ENCODE measurements around the gene CALN1. TPM values are rescaled to one million over a fixed set of nuclear protein-coding genes. Genes with fewer than 3 reads are reported as not detected.

CALN1 gene
- total and polyA plus RNA-seq, 2 of the 8 experiments (the other 6 are each of a cell fraction or from before 2014, with no cell fraction given): 6.4 to 15.2 TPM

DNA sequence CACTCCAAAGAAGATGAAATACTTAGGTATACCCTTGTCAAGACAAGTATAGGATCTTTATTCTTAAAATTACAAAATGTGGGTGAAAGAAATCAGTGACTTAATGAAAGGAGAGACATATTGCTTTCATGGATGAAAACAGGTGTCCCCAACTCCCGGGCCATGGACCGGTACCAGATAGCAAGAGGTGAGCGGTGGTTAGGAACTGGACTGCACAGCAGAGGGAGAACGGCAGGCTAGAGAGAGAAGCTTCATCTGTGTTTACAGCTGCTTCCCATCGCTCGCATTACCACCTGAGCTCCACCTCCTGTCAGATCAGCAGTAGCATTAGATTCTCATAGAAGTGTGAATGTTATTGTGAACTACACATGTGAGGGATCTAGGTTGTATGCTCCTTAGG is 408.9 kb downstream of the CALN1 start (continued):
- TF ChIP-seq, protein P1, sequence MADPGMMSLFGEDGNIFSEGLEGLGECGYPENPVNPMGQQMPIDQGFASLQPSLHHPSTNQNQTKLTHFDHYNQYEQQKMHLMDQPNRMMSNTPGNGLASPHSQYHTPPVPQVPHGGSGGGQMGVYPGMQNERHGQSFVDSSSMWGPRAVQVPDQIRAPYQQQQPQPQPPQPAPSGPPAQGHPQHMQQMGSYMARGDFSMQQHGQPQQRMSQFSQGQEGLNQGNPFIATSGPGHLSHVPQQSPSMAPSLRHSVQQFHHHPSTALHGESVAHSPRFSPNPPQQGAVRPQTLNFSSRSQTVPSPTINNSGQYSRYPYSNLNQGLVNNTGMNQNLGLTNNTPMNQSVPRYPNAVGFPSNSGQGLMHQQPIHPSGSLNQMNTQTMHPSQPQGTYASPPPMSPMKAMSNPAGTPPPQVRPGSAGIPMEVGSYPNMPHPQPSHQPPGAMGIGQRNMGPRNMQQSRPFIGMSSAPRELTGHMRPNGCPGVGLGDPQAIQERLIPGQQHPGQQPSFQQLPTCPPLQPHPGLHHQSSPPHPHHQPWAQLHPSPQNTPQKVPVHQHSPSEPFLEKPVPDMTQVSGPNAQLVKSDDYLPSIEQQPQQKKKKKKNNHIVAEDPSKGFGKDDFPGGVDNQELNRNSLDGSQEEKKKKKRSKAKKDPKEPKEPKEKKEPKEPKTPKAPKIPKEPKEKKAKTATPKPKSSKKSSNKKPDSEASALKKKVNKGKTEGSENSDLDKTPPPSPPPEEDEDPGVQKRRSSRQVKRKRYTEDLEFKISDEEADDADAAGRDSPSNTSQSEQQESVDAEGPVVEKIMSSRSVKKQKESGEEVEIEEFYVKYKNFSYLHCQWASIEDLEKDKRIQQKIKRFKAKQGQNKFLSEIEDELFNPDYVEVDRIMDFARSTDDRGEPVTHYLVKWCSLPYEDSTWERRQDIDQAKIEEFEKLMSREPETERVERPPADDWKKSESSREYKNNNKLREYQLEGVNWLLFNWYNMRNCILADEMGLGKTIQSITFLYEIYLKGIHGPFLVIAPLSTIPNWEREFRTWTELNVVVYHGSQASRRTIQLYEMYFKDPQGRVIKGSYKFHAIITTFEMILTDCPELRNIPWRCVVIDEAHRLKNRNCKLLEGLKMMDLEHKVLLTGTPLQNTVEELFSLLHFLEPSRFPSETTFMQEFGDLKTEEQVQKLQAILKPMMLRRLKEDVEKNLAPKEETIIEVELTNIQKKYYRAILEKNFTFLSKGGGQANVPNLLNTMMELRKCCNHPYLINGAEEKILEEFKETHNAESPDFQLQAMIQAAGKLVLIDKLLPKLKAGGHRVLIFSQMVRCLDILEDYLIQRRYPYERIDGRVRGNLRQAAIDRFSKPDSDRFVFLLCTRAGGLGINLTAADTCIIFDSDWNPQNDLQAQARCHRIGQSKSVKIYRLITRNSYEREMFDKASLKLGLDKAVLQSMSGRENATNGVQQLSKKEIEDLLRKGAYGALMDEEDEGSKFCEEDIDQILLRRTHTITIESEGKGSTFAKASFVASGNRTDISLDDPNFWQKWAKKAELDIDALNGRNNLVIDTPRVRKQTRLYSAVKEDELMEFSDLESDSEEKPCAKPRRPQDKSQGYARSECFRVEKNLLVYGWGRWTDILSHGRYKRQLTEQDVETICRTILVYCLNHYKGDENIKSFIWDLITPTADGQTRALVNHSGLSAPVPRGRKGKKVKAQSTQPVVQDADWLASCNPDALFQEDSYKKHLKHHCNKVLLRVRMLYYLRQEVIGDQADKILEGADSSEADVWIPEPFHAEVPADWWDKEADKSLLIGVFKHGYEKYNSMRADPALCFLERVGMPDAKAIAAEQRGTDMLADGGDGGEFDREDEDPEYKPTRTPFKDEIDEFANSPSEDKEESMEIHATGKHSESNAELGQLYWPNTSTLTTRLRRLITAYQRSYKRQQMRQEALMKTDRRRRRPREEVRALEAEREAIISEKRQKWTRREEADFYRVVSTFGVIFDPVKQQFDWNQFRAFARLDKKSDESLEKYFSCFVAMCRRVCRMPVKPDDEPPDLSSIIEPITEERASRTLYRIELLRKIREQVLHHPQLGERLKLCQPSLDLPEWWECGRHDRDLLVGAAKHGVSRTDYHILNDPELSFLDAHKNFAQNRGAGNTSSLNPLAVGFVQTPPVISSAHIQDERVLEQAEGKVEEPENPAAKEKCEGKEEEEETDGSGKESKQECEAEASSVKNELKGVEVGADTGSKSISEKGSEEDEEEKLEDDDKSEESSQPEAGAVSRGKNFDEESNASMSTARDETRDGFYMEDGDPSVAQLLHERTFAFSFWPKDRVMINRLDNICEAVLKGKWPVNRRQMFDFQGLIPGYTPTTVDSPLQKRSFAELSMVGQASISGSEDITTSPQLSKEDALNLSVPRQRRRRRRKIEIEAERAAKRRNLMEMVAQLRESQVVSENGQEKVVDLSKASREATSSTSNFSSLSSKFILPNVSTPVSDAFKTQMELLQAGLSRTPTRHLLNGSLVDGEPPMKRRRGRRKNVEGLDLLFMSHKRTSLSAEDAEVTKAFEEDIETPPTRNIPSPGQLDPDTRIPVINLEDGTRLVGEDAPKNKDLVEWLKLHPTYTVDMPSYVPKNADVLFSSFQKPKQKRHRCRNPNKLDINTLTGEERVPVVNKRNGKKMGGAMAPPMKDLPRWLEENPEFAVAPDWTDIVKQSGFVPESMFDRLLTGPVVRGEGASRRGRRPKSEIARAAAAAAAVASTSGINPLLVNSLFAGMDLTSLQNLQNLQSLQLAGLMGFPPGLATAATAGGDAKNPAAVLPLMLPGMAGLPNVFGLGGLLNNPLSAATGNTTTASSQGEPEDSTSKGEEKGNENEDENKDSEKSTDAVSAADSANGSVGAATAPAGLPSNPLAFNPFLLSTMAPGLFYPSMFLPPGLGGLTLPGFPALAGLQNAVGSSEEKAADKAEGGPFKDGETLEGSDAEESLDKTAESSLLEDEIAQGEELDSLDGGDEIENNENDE (IDR thresholded peaks at IDR 0.05; ENCODE audit: insufficient replicate concordance, low read length): no peak

Measured in H1 (cell line).